ENCODE measurements around the gene SLC25A14.

Gene SLC25A14

GRCh38 chrX:130301977-130302376, 37.7 kb upstream of the SLC25A14 start:
- no peak for TF ChIP-seq CTCF (IDR thresholded peaks at IDR 0.05)

- no peak for TF ChIP-seq CTCF (IDR thresholded peaks at IDR 0.05)
Measured at GRCh38 chrX:130304587-130305368, 34.9 kb upstream of the SLC25A14 start.

DNA sequence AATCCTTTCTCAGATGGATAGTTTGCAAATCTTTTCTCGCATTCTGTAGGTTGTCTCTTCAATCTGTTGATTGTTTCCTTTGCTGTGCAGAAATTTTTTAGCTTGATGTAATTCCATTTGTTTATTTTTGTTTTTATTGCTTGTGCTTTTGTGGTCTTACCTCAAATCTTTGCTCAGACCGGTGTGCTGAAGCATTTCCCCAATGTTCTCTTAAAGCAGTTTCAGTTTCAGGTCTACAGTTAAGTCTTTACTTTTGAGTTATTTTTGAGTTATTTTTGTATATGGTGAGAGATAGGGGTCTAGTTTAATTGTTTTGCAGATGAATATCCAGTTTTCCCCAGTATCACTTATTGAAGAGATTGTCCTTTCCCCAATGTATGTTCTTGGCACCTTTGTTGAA, 18.2 kb upstream of the SLC25A14 start:
- no peak for TF ChIP-seq CTCF (IDR thresholded peaks at IDR 0.05)

- no peak for TF ChIP-seq CTCF (IDR thresholded peaks at IDR 0.05)
Measured at GRCh38 chrX:130330146-130330545, 9.6 kb upstream of the SLC25A14 start.

GRCh38 chrX:130330706-130331105, 9.0 kb upstream of the SLC25A14 start:
- TF ChIP-seq CTCF (IDR thresholded peaks at IDR 0.05), result peak; percentile 64

DNA sequence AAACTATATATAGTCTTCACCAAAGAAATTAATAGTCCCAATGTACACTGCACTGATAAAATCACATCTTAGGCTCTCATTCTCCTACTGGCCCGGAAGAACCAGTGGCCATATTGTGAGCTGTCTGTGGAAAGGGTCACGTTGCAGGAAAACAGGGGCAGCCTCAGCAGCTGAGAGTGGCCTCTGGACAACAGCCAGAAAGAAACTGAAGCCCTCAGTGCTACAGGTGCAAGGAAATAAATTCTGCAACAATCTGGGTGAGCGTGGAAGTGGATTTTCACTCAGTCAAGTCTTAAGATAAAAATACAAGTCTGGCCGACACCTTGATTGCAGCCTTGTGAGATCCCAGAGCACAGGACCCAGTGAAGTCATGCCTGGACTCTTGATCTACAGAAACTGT, 3.2 kb upstream of the SLC25A14 start:
- no peak for TF ChIP-seq CTCF (IDR thresholded peaks at IDR 0.05)

DNA sequence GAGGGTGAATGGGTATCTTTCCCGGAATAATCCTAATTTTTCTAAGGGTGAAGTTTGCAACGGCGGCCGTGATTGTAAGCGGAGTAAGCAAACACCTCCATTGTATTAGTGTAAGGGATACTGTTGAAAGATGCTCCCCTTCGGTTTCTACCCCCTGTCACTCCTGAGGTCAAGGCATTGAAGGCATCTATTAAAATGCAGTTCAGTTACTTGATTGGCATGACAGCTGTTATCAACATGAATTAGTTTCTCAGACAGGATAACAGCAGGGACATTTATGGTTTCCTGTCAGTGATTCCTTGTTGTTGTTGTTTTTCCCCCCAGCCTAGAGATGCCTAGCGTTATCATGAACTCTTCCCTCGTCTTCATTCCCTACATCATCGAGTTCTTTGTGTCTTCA, 552 bp downstream of the SLC25A14 start:
- no peak for TF ChIP-seq CTCF (IDR thresholded peaks at IDR 0.05)

- no peak for TF ChIP-seq CTCF (IDR thresholded peaks at IDR 0.05)
Measured at GRCh38 chrX:130343411-130343810, 3.7 kb downstream of the SLC25A14 start.

Data from LNCAP (cell line).